ENCODE results near the gene RNF8. TPM values are rescaled to one million over a fixed set of nuclear protein-coding genes. Genes with fewer than 3 reads are reported as not detected.
A peak's percentile ranks its signal among the peaks of the same experiment; 100 is the strongest.

The RNF8 gene
- total RNA-seq, 1 donor from 2014 or later, result 13.1 TPM

DNA sequence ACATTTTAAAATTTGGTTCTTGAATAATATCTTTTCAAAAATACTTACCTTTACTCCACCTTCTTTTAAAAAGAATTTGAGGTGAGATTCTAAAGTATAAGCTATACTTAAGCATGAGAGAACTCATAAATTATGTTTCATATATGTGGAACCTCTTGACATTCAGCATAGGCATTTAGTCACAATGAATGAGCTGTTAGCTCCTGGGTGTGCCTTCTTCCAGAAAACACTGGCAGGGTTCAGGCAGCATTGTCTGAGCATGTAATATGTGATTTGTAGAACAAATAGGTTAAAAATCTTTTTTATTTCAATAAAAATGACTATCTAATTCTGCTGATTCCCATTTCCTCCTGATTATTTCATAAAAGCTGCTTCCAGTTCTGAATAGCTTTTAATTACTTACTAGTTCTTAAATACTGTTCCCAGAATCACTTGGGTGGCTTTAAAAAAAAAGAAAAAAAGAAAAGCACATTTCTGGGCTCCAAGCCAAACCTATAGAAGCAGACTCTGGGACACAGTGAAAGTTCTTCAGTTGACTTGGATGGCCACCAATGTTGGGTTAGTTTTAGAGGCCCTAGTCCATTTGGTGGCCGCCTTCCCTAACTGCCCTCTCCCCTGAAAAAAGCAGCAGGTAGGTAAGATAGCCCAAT, 20.2 kb downstream of the RNF8 start:
- H3K4me3 ChIP-seq, result no peak overlapping the region
- ATAC-seq, result no peak
- TF ChIP-seq, protein P1, sequence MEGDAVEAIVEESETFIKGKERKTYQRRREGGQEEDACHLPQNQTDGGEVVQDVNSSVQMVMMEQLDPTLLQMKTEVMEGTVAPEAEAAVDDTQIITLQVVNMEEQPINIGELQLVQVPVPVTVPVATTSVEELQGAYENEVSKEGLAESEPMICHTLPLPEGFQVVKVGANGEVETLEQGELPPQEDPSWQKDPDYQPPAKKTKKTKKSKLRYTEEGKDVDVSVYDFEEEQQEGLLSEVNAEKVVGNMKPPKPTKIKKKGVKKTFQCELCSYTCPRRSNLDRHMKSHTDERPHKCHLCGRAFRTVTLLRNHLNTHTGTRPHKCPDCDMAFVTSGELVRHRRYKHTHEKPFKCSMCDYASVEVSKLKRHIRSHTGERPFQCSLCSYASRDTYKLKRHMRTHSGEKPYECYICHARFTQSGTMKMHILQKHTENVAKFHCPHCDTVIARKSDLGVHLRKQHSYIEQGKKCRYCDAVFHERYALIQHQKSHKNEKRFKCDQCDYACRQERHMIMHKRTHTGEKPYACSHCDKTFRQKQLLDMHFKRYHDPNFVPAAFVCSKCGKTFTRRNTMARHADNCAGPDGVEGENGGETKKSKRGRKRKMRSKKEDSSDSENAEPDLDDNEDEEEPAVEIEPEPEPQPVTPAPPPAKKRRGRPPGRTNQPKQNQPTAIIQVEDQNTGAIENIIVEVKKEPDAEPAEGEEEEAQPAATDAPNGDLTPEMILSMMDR (IDR thresholded peaks at IDR 0.05), result no peak
- intact Hi-C loops (cut with DNase I), result no loop called here
- H3K27me3 ChIP-seq (ENCODE audit: low read depth), result no peaks in the 10 kb centered on the region
- H3K27ac ChIP-seq, result no peak overlapping the region
- H3K9me3 ChIP-seq, result no peaks in the 10 kb centered on the region
- H3K4me1 ChIP-seq, result peaks cover 21% of the 10 kb centered on the region
- H3K36me3 ChIP-seq, result peaks cover 56% of the 10 kb centered on the region
- DNase-seq, result no peak

DNA sequence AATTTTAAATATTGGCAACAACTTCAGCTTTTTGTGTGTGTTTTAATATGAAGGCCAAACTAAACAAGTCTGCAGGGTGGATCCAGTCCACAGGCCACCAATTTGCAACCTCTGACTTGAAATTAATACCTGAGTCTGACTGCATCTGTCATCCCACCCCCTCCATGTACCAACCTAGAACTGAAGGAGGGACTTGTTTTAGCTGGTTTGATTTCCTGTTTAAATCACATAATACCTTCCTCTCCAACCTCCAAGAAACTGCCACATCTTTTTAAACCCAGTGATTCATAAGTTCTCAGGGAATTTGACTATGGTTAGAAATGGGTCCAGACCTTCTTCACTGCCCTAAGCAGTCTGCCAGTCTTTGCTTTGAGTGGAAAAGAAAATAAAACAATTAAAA, 21.6 kb downstream of the RNF8 start:
- no peak overlapping the region for H3K27ac ChIP-seq
- DNase-seq, result no peak
- peaks cover 67% of the 10 kb centered on the region for H3K36me3 ChIP-seq
- ATAC-seq, result no peak
- no peak overlapping the region for H3K4me3 ChIP-seq
- TF ChIP-seq, protein P1 (IDR thresholded peaks at IDR 0.05), result no peak
- H3K9me3 ChIP-seq, result no peaks in the 10 kb centered on the region
- peaks cover 7% of the 10 kb centered on the region for H3K4me1 ChIP-seq
- H3K27me3 ChIP-seq (ENCODE audit: low read depth), result no peaks in the 10 kb centered on the region
- intact Hi-C loops (cut with DNase I), result no loop called here

DNA sequence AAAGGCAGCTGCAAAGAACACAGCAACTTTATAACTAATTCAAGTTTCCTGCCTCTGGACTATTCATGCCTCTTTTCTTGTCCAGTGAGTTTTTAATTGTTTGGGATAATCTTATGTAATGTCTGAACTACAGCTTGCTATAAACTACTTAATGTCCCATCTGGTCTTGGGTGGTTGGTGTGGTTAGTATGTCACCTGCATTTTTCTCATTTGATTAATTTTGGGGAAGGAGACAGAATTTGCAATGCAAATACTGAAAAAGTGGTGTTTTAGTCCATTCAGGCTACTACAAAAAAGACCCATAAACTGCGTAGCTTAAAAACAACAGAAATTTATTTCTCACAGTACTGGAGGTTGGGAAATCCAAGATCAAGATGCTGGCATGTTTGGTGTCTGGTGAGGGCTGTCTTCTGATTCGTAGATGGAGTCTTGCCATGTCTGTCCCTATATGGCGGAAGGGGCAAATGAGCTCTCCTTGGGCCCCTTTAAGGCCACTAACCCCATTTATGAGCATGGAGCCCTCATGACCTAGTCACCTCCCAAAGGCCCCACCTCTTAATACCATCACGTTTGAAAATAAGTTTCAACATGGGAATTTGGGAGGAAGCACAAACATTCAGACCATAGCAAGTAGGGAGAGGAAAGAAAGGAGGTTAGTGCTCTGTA, 22.4 kb downstream of the RNF8 start:
- peaks cover 4% of the 10 kb centered on the region for H3K4me1 ChIP-seq
- DNase-seq (no peak), ATAC-seq (no peak)
- peaks cover 69% of the 10 kb centered on the region for H3K36me3 ChIP-seq
- no peak overlapping the region for H3K4me3 ChIP-seq
- intact Hi-C loops (cut with DNase I), result no loop called here
- no peaks in the 10 kb centered on the region for H3K9me3 ChIP-seq
- H3K27me3 ChIP-seq (ENCODE audit: low read depth), result no peaks in the 10 kb centered on the region
- H3K27ac ChIP-seq, result no peak overlapping the region
- TF ChIP-seq, protein P1 (IDR thresholded peaks at IDR 0.05), result no peak

DNA sequence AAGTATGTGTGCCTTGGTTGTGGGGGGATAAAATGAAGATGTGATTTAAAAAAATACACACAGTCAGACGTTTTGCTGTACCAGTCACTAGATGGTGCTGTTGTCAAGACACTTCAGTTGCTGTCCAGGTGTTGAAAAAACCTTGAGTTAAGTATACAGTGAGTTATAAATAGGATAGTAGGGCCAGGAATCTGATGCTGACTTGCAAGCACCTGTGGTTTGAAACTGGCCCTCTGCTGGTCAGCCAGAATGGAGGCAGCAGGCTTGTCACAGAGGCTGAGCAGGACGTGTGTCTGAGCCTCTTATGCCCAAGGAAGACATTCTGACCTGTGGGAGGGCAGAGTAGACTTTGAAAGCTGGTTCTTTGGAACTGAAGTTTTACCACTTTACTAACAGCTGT, 27.8 kb downstream of the RNF8 start:
- peak; percentile 91 to 94 for ATAC-seq
- TF ChIP-seq, protein P1 (IDR thresholded peaks at IDR 0.05), result peak; percentile 53
- Histone ChIP-seq H3K9me3 (no peaks in the 10 kb centered on the region), H3K27ac (no peak overlapping the region), H3K4me3 (no peak overlapping the region), H3K36me3 (peaks cover 81% of the 10 kb centered on the region), H3K27me3 (ENCODE audit: low read depth) (no peaks in the 10 kb centered on the region), H3K4me1 (no peaks in the 10 kb centered on the region)
- intact Hi-C loops (cut with DNase I), result no loop called here
- no peak for DNase-seq

DNA sequence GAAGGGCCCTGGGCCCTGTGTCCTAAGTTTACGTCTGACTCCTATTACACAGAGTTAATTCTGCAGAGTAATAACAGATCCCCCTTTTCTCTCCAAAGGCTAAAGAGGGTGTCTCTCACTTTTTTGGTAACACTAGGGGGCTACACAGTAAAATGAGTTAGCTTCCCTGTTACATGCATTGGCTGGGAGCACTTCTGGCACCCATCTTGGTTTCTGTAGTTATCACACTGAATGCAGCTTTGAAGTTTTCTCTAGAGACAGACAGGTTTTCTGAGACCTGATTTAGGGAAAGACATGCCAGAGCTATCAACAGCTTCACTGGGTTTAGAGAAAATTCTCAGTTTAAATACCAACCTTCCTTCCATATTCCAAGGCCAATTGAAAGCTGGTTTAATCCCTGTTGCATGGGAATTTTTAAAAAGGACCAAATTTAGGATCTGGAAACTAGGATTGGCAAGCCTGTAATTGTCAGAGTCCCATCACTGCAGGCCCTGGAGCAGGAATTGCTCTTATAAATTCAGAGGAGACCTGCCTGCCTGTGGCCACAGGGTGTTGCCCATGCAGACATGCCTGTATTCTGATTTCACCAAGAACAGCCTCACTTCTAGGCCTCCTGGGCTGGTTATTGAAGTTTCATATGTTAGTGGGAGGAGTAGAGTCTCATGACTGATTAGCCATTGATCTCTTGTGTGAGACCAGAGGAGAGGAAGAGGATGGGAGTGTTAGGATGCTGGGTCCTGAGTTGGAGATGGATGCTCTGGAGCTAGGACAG, 29.4 kb downstream of the RNF8 start:
- Histone ChIP-seq H3K36me3 (peaks cover 81% of the 10 kb centered on the region), H3K4me1 (no peaks in the 10 kb centered on the region), H3K4me3 (no peak overlapping the region), H3K27ac (no peak overlapping the region), H3K27me3 (ENCODE audit: low read depth) (no peaks in the 10 kb centered on the region), H3K9me3 (no peaks in the 10 kb centered on the region)
- intact Hi-C loops (cut with DNase I), result no loop called here
- DNase-seq, result no peak
- TF ChIP-seq, protein P1 (IDR thresholded peaks at IDR 0.05), result no peak
- ATAC-seq, result no peak

All from lower lobe of right lung (tissue), 2 donors.